Activated CD4-positive, alpha-beta T cell treated with anti-CD3 and anti-CD28 coated beads, Interleukin-2, amount 50 U/mL, for 48 hours (primary cell): ENCODE measurements around the gene PMIS2.
"Not testable (repeated sequence)": the region's sequence is repeated elsewhere in the genome, so short reads cannot be mapped to it uniquely, and the experiment has no call there.

Experiments used
- DNase-seq, 2 experiments: peaks; one replicate each; pipeline ENCODE4 v3.0.0-alpha.2; 2020

PMIS2 gene

DNA sequence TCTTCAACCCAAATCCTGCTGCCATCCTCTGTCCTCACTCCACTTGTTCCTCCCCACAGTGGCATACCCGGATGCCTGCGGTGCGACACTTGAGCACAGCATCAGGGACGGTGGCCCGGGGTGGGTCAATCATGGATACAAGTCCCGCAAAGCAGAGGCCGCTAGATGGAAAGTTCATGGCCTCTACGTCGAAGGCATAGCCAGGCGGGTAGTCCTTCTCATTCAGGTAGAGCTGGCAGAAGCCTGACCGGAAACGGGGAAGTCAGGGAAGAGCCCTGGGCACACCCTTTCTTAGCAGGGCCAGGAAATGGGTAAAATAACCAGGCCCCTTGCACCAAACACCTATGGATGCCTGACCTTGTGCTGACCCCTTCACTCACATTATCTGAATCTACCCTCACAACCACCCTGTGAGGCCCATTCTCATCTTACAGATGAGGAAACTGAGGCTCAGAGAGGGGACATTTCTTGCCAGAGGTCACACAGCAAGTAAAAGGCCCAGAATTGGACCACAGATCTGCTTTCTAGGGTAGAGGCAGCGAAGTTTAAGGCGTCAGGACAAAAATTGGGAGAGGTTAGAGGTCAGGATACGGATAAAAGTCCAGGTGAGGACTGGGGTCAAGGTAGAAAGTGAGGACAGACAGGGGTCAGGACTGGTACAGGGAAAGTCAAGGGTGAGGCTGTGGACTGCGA is 29.0 kb upstream of the PMIS2 start:
- no peak for DNase-seq

DNA sequence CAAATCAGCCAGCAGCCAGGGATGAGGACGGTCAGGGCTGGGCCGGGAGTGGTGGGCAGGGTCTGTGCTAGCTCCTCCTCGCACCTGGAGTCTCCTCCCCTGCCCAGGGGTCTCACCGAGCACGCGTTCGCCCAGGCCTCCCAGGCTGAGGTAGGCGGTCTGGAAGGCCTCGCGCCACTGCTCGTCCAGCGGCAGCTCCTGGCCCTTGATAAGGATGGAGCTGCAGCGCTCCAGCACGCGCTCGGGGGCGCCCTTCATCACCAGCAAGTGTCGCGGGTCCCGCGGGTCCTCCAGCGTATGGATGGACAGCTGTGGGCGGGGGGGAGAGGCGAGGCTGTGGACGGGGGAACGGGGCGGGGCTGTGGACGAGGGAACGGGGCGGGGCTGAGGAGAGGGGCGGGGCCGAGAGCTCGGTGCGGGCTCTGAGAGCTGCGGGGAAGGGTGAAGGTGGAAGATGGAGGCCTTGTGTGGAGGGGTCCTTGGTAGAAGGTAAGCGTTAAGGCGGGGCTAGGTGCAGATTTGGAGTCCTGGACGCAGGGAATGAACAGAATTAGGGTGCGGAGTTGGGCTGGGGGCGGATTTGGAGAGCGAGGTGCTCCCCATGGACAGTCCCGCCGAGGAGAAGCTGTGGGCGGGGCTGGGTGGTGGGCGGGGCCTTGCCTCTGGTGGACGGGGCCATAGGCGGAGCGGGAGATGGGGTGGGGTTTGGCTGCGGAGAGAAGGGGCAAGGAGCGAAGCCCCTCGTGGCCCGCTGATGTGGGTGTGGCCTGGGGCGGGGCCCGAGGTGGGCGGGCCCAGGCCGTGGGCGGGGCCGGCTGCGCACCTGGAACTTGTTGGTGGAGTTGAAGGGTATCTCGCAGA is 28.2 kb upstream of the PMIS2 start:
- peak; percentile 61 to 68 for DNase-seq

DNA sequence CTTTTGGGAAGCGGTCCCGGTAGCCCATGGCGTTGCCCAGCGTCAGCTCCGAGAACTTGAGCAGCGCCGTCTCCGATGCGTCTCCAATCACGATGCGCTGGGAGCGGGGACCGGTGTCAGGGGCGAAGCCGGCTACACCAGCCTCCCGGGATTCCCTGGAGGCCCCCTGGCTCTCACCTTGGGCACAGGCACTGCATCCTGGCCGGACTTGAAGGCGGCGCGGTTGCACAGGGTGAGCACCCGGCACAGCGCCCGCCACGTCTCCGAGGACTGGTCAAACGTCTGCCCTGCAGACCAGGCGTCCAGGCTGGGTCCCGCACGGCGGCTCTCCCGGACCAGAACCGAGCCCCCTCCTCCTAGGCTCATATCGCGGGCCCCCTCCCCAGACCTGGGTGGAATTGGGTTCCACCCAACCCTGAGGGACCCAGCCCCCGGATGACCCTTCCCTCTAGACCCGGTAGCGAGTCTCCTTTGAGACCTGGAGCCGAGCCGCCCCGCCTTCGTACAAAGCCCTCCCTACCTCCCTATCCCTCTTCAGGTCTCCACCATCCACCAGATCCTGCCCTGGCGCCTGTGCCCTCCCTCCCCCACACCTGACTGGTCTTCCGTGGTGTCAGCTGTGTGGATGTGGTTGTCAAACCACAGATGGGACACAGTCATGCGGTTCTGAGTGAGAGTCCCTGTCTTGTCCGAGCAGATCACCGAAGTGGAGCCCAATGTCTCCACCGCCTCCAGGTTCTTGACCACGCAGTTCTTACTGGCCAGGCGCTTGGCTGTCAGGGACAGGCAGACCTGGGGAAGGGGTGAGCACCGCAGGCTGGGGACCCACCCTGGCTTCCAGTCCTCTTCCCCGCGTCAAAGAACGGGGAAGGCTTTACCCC is 27.3 kb upstream of the PMIS2 start:
- no peak for DNase-seq

DNA sequence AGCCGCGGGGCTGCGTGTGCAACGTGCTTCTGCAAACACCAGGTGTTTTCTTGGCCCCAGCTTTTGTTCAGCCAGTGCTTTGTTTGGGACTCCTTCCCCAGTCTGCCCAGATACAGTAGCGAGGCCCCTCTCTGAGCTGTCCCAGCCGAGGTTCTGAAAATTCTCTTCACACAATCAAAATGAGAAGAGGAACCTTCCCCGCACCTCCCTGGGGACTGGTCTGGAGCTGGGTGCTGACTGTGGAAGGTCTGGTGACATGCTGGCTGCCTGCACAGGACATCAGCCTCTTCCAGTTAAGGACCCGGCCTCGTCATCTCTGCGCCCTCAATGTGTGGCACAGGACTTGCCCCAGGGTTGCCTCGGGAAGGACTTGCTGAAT is 26.7 kb upstream of the PMIS2 start:
- no peak for DNase-seq

DNA sequence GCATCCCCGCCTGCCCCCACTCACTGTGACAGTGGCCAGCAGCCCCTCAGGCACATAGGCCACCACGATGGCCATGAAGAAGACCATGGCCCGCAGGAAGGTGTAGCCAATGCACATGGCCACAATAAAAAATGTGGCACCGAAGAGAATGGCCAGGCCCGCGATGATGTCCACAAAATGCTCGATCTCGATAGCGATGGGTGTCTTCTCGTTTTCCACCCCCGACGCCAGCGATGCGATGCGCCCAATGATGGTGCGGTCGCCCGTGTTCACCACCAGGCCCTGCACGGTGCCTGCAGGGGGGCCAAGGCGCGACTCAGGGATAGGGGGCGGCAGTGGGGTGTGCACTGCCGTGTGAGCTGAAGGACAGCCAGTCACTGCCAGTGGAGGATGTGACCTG is 26.2 kb upstream of the PMIS2 start:
- no peak for DNase-seq

DNA sequence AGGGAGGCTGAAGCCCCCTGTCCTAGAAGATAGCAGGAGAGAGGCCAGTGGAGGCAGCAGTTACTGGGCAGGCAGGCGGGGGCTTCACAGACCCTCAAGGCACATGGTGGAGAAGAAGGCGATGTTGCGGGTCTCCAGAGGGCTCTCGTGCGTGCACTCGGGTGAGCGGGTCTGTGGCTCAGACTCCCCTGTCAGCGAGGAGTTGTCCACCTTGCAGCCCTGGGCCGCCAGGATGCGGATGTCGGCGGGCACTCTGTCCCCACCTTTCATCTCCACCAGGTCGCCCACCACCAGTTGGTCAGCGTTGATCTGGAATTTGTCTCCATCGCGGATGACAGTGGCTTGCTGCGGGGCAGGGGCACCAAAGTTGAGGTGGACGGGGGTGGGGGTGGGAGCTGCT is 25.7 kb upstream of the PMIS2 start:
- no peak for DNase-seq

DNA sequence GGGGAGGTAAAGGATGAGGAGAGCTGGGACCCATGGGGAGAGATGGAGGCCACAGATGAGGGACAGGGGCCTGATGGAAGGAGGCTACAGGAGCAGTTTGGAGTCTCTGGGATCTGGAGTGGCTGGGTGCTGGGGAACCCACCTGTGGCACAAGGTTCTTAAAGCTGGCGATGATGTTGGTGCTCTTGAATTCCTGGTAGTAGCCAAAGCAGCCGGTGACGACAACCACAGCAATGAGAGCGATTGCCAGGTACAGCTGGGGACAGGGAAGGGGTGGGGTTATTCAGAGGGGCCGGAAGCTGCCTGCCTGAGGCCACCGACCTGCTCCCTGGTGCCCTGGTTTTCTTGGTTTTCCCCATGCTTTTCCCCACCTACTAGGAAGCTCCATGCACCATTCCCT is 25.3 kb upstream of the PMIS2 start:
- DNase-seq: no peak

DNA sequence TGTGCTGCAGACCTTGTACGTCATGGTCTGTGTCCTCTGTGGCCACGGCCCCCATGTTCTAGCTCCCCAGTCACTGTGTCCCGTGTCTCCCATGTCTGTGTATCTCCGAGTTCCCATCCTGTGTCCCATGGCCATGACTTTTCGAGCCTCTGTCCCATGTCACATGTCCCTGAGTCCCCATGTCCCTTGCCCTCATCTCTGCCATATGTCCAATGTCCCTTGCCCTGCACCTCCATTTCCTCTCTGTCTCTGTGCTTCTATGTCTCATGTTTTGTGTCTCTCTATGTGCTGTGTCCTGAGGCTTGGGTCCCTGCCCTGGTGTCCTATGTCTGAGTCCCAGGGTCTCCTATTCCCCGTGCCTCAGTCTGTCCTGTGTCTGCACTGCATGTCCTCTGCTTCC is 24.5 kb upstream of the PMIS2 start:
- DNase-seq: no peak

DNA sequence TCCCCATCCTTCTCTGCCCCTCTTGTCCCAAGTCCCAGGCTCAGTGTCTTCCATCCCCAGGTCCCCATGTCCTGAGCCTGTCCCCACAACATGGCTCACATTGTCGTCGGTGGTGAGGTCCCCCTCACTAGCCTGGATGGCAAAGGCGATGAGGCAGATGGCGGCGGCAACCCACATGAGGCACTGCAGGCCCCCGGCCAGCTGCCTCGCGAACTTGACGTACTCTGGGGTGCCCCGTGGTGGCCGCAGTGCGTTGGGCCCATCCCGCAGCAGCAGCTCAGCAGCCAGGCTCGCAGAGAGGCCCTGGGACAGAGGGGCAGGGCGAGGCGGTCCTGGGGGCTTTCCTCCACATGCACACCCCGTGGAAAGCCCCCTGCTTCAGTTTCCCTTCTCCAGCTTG is 23.6 kb upstream of the PMIS2 start:
- DNase-seq: no peak

DNA sequence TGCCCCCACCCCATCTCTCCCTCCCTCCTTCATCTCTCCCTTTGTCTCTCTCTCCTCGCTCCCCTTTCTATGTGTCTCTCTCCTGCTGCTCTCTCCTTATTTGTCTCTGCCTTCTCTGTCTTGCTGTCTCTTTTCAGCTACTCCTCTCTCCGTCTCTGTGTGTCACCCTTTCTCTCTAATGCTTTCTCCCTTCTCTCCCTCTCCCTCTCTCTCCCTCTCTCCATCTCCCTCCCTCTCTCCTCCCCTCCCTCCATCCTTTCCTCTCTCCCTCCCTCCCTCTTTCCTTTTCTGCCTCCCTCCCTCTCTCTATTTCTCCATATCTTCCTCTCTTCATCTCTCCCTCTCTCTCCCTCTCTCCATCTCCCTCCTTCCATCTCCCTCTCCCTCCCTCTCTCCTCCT is 23.2 kb upstream of the PMIS2 start:
- no peak for DNase-seq

DNA sequence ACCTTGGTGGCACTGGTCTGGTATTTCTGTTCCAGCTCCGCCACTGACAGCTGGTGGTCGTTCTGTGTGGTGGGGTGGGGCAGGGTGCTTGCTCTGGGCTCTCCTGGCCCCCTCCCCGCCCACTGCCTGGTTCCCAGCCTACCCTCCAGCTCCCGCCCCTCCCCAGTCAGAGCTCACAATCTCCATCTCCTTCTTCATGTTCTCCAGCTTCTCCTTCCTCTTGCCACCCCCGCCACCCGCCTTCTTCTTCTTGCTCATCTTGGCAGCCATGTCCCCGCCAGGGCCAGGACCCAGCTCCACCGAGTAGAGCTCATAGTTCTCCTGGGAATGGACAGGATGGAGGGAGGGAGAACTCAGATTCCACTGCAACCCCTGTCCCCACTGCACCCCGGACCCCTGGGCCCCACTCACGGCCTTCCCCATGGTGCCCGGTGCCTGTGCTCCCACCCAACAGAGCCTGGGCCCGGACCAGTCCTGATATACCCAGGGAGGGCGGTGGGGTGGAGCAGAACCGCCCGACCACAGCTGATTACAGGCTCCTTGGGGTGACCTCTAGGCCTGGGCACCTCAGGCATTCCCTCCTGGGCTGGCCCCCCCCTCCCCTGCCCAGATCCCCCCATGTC is 22.7 kb upstream of the PMIS2 start, which contains the start of gene ATP4A:
TSS of gene ATP4A (minus strand) at position 452 of the 623 bp plus-strand sequence. CDS start at position 423, 29 bp downstream.
- DNase-seq: no peak

DNA sequence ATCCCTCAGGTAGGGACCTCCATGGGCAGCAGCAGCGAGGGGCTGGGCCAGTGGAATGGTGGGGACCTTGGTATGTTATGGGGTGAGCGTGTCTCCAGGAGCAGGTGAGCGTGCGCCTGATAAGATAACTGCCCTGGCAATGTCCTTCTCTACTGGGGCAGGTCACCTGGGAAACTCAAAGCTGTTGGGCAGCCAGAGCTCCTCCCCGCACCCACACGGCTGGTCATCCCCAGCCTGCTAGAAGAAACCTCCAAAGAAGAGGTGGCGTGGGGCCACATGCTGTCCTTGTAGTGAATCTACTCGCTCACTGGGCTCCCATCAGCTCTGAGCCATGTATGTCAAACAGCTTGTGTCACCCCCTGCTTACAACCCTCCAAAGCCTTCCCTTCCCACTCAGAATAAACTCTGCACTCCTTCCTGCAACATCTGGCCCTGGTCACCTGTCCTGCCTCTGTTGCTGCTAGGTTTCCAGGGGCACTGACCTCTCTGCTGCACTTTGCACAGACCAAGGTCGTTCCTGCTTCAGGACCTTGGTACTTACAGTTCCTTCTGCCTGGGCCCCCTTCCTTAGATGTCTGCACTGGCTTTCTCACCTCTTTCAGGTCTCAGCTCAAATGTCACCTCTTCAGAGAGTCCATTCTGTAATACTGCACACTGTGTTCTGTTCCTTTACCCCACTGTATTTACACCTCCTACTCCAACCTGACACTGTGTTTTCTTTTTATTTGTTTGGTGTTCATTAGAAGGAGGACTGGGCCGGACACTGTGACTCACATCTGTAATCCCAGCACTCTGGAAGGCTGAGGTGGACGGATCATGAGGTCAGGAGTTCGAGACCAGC is 20.7 kb upstream of the PMIS2 start:
- no peak for DNase-seq

DNA sequence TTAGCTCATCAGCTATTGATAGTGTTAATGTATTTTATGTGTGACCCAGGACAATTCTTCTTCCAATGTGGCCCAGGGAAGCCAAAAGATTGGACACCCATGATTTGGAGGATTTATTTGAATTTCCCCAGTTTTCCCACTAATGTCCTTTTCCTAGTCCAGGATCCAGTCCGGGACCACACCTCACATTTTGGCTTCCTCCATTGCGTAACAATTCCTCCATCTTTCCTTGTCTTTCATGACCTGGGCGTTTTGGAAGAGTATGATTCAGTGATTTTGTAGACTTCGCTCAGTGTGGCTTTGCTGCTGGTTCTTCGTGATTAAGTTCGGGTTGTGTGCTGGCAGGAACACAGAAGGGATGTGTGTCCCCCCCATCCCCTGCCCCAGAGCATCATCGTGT is 19.2 kb upstream of the PMIS2 start:
- DNase-seq: no peak

DNA sequence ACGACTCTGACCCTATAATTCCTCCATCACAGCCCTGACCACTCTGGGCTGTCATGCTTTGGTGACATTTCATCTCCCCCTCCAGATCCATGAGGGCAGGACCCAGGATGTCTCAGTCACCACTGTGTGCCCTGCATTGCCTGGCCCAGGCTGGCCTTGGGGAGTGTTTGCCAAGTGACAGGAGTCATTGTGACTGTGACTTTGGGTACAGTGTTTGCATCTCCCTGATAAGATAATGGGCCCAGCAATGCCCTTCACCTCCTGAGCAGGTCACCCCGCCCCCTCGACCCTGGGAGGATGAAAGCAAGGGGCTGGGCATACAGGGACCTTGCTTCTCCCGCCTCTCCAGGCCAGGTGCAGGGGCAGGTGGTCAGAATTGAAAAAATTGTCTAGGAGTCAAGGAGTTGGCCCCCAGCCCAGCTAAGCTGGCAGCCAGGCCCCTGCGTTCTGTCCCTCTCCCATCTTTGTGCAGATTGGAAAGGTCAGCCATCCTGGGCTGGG is 16.6 kb upstream of the PMIS2 start:
- no peak for DNase-seq

DNA sequence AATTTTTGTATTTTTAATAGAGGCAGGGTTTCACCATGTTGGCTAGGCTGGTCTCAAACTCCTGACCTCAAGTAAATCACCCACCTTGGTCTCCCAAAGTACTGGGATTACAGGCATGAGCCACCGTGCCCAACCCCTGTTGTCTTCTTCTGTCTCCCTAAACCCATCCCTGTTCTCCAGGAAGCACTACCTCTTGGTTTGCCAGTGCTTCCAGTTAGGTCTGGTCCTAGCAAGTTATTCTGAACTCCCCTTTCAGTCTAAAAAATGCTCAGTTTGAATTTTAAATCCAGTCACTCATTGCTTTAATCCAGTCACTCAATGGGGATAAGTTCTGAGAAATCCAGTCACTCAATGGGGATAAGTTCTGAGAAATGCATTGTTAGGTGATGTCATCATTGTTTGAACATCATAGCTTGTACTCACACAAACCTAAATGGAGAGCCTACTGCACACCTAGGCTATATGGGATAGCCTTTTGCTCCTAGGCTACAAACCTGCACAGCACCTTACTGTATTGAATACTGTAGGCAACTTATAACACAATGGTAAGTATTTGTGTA is 14.5 kb upstream of the PMIS2 start:
- no peak for DNase-seq

DNA sequence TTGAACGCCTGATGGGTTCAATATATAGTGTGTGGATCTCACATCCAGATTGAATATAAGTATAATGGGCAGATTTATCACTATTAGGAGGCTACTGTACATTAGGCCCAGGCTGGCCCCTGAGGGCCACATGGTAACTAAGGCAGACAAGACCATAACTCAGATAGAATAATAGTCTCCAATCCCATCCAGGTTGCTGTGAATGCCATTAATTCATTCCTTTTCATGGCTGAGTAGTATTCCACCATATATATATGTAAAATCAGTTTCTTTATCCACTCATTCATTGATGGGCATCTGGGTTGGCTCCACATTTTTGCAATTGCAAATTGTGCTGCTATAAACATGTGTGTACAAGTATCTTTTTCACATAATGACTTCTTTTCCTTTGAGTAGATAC is 8.1 kb upstream of the PMIS2 start:
- DNase-seq: no peak

DNA sequence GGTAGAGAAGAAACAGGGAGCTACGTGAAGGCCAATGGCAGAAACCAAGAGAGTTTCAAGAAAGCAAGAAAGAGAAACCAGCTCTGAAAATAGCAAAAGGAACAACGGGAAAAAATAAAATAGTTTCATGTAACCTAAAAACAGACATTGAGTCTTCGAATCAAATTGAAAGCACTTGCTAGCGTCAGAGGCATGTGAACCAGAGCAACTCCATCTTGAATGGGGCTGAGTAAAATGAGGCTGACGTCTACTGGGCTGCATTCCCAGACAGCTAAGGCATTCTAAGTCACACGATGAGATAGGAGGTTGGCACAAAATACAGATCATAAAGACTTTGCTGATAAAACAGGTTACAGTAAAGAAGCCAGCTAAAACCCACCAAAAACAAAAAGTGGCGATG is 7.3 kb upstream of the PMIS2 start:
- DNase-seq: no peak

DNA sequence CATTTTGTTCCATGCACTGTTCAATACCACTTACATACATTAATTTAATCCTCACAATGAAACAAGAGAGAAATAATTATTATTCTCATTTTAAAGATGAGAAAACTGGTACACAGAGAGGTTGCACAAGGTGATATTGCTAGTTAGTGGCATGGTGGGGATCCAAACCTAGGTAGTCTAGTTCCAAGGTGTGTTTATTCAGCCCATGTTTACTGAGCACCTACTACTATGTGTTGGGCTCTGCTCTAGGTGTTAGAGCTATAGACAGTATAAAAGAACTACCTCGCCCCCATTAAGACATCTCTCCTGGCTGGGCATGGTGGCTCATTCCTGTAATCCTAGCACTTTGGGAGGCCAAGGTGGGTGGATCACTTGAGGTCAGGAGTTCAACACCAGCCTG is 3.2 kb upstream of the PMIS2 start:
- no peak for DNase-seq

DNA sequence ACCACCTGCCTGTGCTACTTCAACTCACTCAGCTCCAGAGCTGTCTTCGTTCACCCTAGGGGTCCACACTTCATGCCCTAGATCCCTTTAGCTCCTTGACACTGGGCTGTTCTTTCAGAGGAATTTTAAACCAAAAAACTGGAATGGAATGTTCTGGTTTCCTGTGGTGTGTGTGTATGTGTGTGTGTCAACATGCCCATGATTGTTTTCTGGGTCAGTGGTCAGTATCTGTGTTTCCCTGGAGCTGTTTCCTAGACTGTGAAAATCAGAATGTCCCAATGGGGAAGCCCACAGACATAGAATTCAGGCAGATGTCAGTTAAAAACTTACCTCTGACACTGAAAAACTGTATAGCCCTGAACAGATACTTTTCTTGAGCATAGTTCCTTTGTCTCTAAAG is 1.3 kb downstream of the PMIS2 start:
- no peak for DNase-seq

DNA sequence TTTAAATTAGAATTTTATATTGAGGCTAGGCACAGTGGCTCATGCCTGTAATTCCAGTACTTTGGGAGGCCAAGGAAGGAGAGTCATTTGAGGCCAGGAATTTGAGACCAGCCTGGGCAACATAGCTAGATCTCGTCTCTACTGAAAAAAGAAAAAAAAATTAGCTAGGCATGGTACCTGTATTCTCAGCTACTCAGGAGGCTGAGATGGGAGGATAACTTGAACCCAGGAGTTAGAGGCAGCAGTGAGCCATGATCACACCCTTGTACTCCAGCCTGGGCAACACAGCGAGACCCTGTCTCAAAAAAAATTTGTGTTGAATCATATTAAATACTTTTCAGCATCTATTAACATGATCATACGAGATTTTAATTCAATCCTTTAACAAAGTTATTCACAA is 4.9 kb downstream of the PMIS2 start:
- DNase-seq: no peak

DNA sequence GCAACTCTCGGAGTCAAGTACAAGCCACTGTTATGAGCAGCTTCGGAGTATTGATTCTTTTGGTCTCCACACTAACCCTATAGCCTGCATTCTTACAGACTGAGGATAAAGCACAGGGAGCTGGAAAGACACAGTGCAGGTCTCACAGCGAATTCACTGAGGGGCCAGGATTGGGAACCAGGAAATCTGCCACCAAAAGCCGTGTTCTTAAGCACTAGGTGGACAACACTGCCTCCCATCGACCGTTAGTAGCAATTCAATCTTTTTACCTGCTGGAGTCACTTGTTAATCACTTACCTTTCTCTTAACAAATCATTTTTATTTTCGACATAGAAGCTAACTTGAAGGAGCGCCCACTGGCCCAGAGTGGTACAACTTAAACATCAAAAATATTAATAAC is 6.3 kb downstream of the PMIS2 start:
- DNase-seq: peak; percentile 16 to 24

DNA sequence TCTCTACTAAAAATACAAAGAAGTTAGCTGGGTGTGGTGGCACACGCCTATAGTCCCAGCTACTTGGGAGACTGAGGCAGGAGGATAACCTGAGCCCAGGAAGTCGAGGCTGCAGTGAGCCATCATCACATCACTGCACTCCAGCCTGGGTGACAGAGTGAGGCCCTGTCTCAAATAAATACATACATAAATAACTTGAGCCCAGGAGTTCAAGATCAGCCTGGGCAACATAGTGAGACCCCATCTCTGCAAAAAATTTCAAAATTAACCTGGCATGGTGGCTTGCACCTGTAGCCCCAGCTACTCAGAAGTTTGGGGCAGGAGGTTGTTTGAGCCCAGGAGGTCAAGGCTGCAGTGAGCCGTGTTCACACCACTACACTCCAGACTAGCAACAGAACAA is 9.1 kb downstream of the PMIS2 start:
- DNase-seq: not testable (repeated sequence)
